CD4-positive, alpha-beta T cell (primary cell): ENCODE data around the gene SDK2. TPM values are rescaled to one million over a fixed set of nuclear protein-coding genes. Genes with fewer than 3 reads are reported as not detected.

ENCODE experiments used
- ATAC-seq: fragments of 200-7000 bp; cut with Tn5 transposase; one replicate; pipeline ENCODE4 v1.10.0; 2022; ENCODE audit warnings: mild to moderate bottlenecking; ENCODE audit not compliant: poor library complexity
- CTCF ChIA-PET: fragments of 350-600 bp; sonication (Branson Sonifier 250); formaldehyde crosslinking; loops from one replicate; lab custom pipeline; 2021; ENCODE audit warnings: antibody characterized with exemption, inconsistent platforms; lab: Charles Lee
- POLR2A ChIA-PET: fragments of 350-600 bp; sonication (Branson Sonifier 250); formaldehyde crosslinking; loops from one replicate; lab custom pipeline; 2021; ENCODE audit warnings: antibody characterized with exemption, inconsistent platforms; lab: Charles Lee
- DNase-seq, 14 experiments: peaks; one replicate each; pipeline ENCODE4 v3.0.0-alpha.2; 2013 to 2020; ENCODE audit warnings: mixed read lengths in 2 of 14
- H3K27ac ChIP-seq, 2 donors: one replicate each; pipeline versions ENCODE4 v1.5.1 to v1.7.0; 2013; ENCODE audit warnings: low read length in 2 of 2, low read depth in 1 of 2, mild to moderate bottlenecking in 1 of 2
- H3K27me3 ChIP-seq, 2 experiments: 1 replicate in 1 of 2; 2 replicates in 1 of 2; pipeline versions ENCODE4 v1.6.1 to v1.7.0; 2013; ENCODE audit warnings: low read length in 2 of 2, control low read depth in 1 of 2, mild to moderate bottlenecking in 1 of 2, moderate library complexity in 1 of 2; ENCODE audit not compliant: insufficient read depth in 2 of 2, control insufficient read depth in 1 of 2
- H3K36me3 ChIP-seq: one replicate; pipeline ENCODE4 v1.6.1; 2013; ENCODE audit warnings: low read length, control low read depth; ENCODE audit not compliant: insufficient read depth
- H3K4me1 ChIP-seq: one replicate; pipeline ENCODE4 v1.6.1; 2013; ENCODE audit warnings: low read length, control low read depth; ENCODE audit not compliant: insufficient read depth
- H3K4me3 ChIP-seq: one replicate; pipeline ENCODE4 v1.5.1; 2013; ENCODE audit warnings: mild to moderate bottlenecking, low read length, moderate library complexity
- H3K9me3 ChIP-seq, 2 experiments: 1 replicate in 1 of 2; 2 replicates in 1 of 2; pipeline versions ENCODE4 v1.6.1 to v1.7.0; 2013; ENCODE audit warnings: low read length in 2 of 2, mild to moderate bottlenecking in 2 of 2, control low read depth in 1 of 2, moderate library complexity in 1 of 2; ENCODE audit not compliant: control insufficient read depth in 1 of 2, insufficient read depth in 1 of 2
- H3K27ac Mint-ChIP-seq: one replicate; pipeline ENCODE4 v1.8.0; 2020; ENCODE audit warnings: mixed read lengths
- H3K27me3 Mint-ChIP-seq: one replicate; pipeline ENCODE4 v1.8.0; 2021; ENCODE audit warnings: mixed read lengths
- H3K36me3 Mint-ChIP-seq: one replicate; pipeline ENCODE4 v1.8.0; 2021; ENCODE audit warnings: low read depth, mixed read lengths
- H3K4me1 Mint-ChIP-seq: one replicate; pipeline ENCODE4 v1.8.0; 2021; ENCODE audit warnings: low read depth, mixed read lengths
- H3K4me3 Mint-ChIP-seq: one replicate; pipeline ENCODE4 v1.8.0; 2020; ENCODE audit warnings: mild to moderate bottlenecking, mixed read lengths
- H3K9me3 Mint-ChIP-seq: one replicate; pipeline ENCODE4 v1.8.0; 2020; ENCODE audit warnings: mixed read lengths
- intact Hi-C, 2 experiments: fragments of 100-400 bp; cut with DNase I in 1 of 2; cut with micrococcal nuclease in 1 of 2; formaldehyde crosslinking; loops; one replicate each; pipeline versions ENCODE4 v1.15.1 to v1.9.0; 2023 to 2025; cut with DNase I, micrococcal nuclease
- total RNA-seq, 174 experiments: library from RNA in 2 of 174; stranded (reverse) in 2 of 174; gene quantifications; one replicate each; pipeline ENCODE4 v1.2.3 and lab custom pipeline; 2021 to 2026
- TF ChIP-seq, protein P1 (sequence below): fragments of 200-600 bp; IDR thresholded peaks from one replicate; pipeline ENCODE4 v1.8.0; 2022; ENCODE audit warnings: antibody characterized with exemption, mild to moderate bottlenecking

Gene SDK2
- total RNA-seq, 2 experiments from 2014 or later, result 8.1 to 8.2 TPM

DNA sequence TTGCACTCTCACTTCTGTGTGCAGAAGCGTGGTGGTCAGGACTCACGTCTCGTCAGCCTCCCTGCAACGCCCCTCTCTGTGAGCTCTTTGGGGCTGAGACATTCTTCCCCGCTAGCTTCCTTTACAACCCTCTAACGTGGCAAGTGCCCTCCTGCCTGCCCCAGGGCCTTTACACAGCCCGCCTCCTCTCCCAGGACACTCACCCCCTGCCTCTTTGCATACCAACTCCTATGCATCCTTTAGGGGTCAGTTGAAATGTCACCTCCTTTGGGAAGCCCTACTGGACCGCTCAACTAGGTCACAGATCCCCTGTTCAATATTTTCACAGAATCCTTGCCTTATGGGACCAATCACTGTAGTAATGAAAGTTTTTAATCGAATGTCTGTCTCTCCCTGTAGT lies 61.4 kb downstream of the SDK2 start:
- intact Hi-C loops, result no loop called here
- H3K4me1 Mint-ChIP-seq, result peaks cover 17% of the 10 kb centered on the region
- H3K36me3 Mint-ChIP-seq, result no peaks in the 10 kb centered on the region
- POLR2A ChIA-PET, result no interaction called here
- H3K9me3 Mint-ChIP-seq, result no peaks in the 10 kb centered on the region
- Histone ChIP-seq H3K36me3 (no peaks in the 10 kb centered on the region), H3K9me3 (no peaks in the 10 kb centered on the region), H3K27me3 (no peaks in the 10 kb centered on the region), H3K4me1 (peaks cover 5% of the 10 kb centered on the region), H3K27ac (no peak overlapping the region), H3K4me3 (no peak overlapping the region)
- CTCF ChIA-PET, result no interaction called here
- no peaks in the 10 kb centered on the region for H3K27me3 Mint-ChIP-seq
- H3K4me3 Mint-ChIP-seq, result no peak overlapping the region
- ATAC-seq (no peak), DNase-seq (no peak)
- TF ChIP-seq, protein P1, sequence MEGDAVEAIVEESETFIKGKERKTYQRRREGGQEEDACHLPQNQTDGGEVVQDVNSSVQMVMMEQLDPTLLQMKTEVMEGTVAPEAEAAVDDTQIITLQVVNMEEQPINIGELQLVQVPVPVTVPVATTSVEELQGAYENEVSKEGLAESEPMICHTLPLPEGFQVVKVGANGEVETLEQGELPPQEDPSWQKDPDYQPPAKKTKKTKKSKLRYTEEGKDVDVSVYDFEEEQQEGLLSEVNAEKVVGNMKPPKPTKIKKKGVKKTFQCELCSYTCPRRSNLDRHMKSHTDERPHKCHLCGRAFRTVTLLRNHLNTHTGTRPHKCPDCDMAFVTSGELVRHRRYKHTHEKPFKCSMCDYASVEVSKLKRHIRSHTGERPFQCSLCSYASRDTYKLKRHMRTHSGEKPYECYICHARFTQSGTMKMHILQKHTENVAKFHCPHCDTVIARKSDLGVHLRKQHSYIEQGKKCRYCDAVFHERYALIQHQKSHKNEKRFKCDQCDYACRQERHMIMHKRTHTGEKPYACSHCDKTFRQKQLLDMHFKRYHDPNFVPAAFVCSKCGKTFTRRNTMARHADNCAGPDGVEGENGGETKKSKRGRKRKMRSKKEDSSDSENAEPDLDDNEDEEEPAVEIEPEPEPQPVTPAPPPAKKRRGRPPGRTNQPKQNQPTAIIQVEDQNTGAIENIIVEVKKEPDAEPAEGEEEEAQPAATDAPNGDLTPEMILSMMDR, result no peak
- H3K27ac Mint-ChIP-seq, result no peak overlapping the region

DNA sequence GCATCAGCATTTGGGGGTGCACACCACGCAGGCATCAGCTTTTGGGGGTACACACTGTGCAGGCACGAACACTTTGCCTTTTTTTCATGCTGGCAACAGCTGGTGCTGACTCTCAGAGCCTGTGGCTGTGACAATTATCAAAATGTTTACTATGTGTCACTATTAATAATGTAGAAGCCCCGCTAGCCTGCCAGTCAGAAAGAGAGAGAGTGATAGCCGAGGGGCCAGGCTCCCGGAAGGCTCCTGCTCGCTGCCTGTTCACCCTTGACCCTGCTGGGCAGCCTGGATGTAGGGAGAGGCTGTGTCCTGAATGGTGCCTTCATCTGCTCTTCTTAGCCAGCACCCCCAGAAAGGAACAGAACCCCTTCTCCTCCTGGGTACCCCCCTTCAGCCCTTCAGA lies 61.9 kb downstream of the SDK2 start:
- H3K4me3 Mint-ChIP-seq, result no peak overlapping the region
- CTCF ChIA-PET, result no interaction called here

DNA sequence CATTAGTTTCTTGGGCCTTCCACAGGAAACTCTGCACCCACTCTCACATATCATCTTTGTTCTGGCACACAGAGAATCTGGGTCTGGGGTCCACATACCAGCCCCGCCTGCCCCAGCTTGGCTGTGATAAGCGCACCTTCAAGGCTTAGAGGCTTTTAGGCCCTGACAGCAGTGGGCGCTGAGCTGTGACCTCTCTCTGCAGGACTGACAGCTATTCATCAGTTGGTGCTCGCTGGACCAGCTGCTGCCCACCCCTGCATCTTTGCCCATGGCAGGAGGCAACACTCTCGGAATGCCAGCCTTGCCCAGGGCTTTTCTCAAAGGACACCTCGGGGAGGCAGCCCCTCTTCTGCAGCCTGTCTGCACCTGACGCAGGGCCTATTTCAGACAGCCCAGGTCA lies 62.9 kb downstream of the SDK2 start:
- Mint-ChIP-seq H3K4me3 (no peak overlapping the region), H3K9me3 (no peaks in the 10 kb centered on the region), H3K4me1 (peaks cover 5% of the 10 kb centered on the region), H3K36me3 (no peaks in the 10 kb centered on the region), H3K27me3 (no peaks in the 10 kb centered on the region), H3K27ac (no peak overlapping the region)
- Histone ChIP-seq H3K27me3 (no peaks in the 10 kb centered on the region), H3K27ac (no peak overlapping the region), H3K4me1 (no peaks in the 10 kb centered on the region), H3K9me3 (no peaks in the 10 kb centered on the region), H3K36me3 (no peaks in the 10 kb centered on the region), H3K4me3 (no peak overlapping the region)
- ATAC-seq, result no peak
- no peak for DNase-seq
- POLR2A ChIA-PET, result no interaction called here
- intact Hi-C loops, result no loop called here
- TF ChIP-seq, protein P1, result no peak
- CTCF ChIA-PET, result no interaction called here

More for the DNA sequence above, 61.9 kb downstream of the SDK2 start:
- intact Hi-C loops, result no loop called here
- POLR2A ChIA-PET, result no interaction called here
- ATAC-seq (no peak), DNase-seq (no peak)
- H3K4me3 ChIP-seq, result no peak overlapping the region
- H3K36me3 ChIP-seq, result no peaks in the 10 kb centered on the region
- no peaks in the 10 kb centered on the region for H3K9me3 Mint-ChIP-seq
- H3K27ac Mint-ChIP-seq, result no peak overlapping the region
- H3K36me3 Mint-ChIP-seq, result no peaks in the 10 kb centered on the region
- TF ChIP-seq, protein P1, result no peak
- H3K27me3 ChIP-seq, result no peaks in the 10 kb centered on the region
- H3K27ac ChIP-seq, result no peak overlapping the region
- peaks cover 13% of the 10 kb centered on the region for H3K4me1 Mint-ChIP-seq
- no peaks in the 10 kb centered on the region for H3K9me3 ChIP-seq
- no peaks in the 10 kb centered on the region for H3K27me3 Mint-ChIP-seq
- H3K4me1 ChIP-seq, result peaks cover 1% of the 10 kb centered on the region
